WTC11 (cell line): ENCODE data around the gene RPL35A.
"Not testable (repeated sequence)": the region's sequence is repeated elsewhere in the genome, so short reads cannot be mapped to it uniquely, and the experiment has no call there.

ENCODE experiments used
- CBFB ChIP-seq: sonication (generic); formaldehyde crosslinking; IDR thresholded peaks from 2 replicates; pipeline ENCODE4 v1.8.1; 2022; ENCODE audit warnings: mild to moderate bottlenecking, low read depth, missing genetic modification reagents
- E2F4 ChIP-seq: sonication (generic); formaldehyde crosslinking; IDR thresholded peaks from 2 replicates; pipeline ENCODE4 v1.8.1; 2022; ENCODE audit warnings: low read depth, mild to moderate bottlenecking, moderate library complexity, missing genetic modification reagents, borderline replicate concordance
- ETV6 ChIP-seq: sonication (generic); formaldehyde crosslinking; IDR thresholded peaks from 2 replicates; pipeline ENCODE4 v1.8.1; 2022; ENCODE audit warnings: mild to moderate bottlenecking, missing genetic modification reagents
- NR2C2 ChIP-seq: sonication (generic); formaldehyde crosslinking; IDR thresholded peaks from 2 replicates; pipeline ENCODE4 v1.8.0; 2022; ENCODE audit warnings: mild to moderate bottlenecking, missing genetic modification reagents
- SMAD4 ChIP-seq: sonication (generic); formaldehyde crosslinking; IDR thresholded peaks from 2 replicates; pipeline ENCODE4 v1.8.0; 2022; ENCODE audit warnings: mild to moderate bottlenecking, missing genetic modification reagents
- TF ChIP-seq, protein P1 (sequence below): fragments of 200-600 bp; IDR thresholded peaks from 2 replicates; pipeline ENCODE4 v1.8.0; 2022; ENCODE audit warnings: antibody characterized with exemption
- TF ChIP-seq, protein P2 (sequence below): sonication (generic); formaldehyde crosslinking; IDR thresholded peaks from 2 replicates; pipeline ENCODE4 v1.8.1; 2022; ENCODE audit warnings: missing genetic modification reagents, borderline replicate concordance

GRCh38 chr3:197967337-197967989 lies 17.5 kb downstream of the RPL35A start:
- not testable (repeated sequence) for TF ChIP-seq NR2C2; SMAD4 (CRISPR knock-in tag); CBFB (CRISPR knock-in tag); E2F4 (CRISPR knock-in tag); ETV6
- TF ChIP-seq, protein P1, sequence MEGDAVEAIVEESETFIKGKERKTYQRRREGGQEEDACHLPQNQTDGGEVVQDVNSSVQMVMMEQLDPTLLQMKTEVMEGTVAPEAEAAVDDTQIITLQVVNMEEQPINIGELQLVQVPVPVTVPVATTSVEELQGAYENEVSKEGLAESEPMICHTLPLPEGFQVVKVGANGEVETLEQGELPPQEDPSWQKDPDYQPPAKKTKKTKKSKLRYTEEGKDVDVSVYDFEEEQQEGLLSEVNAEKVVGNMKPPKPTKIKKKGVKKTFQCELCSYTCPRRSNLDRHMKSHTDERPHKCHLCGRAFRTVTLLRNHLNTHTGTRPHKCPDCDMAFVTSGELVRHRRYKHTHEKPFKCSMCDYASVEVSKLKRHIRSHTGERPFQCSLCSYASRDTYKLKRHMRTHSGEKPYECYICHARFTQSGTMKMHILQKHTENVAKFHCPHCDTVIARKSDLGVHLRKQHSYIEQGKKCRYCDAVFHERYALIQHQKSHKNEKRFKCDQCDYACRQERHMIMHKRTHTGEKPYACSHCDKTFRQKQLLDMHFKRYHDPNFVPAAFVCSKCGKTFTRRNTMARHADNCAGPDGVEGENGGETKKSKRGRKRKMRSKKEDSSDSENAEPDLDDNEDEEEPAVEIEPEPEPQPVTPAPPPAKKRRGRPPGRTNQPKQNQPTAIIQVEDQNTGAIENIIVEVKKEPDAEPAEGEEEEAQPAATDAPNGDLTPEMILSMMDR: not testable (repeated sequence)
- TF ChIP-seq, protein P2, sequence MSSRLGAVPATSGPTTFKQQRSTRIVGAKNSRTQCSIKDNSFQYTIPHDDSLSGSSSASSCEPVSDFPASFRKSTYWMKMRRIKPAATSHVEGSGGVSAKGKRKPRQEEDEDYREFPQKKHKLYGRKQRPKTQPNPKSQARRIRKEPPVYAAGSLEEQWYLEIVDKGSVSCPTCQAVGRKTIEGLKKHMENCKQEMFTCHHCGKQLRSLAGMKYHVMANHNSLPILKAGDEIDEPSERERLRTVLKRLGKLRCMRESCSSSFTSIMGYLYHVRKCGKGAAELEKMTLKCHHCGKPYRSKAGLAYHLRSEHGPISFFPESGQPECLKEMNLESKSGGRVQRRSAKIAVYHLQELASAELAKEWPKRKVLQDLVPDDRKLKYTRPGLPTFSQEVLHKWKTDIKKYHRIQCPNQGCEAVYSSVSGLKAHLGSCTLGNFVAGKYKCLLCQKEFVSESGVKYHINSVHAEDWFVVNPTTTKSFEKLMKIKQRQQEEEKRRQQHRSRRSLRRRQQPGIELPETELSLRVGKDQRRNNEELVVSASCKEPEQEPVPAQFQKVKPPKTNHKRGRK (CRISPR knock-in tag): not testable (repeated sequence)
